HG03575 (cell line): Measurements from ENCODE around the gene UBE2H.

ENCODE experiments used
- ATAC-seq: cut with Tn5 transposase; IDR thresholded peaks from one replicate; pipeline ENCODE4 v1.9.1; 2021; ENCODE audit not compliant: unreplicated experiment, insufficient number of reproducible peaks, low FRiP score; ENCODE audit errors: extremely low read depth

Gene UBE2H

DNA sequence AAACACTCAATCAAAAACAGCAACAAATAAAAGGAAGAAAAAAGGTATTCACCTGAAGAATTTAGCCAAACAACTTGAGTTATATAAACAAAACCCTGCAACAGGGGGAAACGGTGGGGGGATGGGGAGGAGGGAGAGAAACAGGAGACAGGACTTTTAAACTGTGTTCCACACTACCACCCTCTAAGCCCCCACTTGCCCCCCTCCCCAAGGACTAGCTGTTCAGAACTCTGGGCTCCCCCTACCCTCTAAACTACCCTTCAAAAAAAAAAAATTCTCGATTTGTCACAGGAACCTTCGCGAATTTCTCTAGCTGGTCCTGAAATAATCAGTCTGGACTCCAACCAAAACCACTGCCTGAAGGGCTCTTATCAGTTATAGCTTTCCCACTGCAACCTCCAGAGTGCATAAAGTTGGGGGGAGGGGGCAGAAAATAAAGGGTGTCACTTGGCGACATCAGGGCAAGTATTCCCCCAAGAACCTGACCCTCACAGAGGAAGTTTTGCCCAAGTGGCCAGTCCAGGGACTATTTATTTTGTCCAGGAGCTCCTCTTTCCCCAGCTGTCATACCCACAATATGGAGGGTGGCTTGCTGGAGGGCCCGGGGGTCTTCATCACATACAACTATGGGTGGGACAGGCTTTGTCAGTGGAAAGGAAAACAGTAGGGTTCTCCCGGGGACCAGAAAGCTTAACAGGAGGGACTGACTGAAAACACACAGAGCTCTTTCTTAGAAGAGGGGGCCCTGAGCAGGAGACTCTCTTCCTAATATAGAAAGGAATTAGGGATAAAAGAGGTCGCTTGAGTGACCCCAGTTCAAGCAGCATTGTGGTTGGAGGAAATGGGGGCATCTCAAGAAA is 1.3 kb downstream of the UBE2H start:
- no peak for ATAC-seq

- ATAC-seq = no peak
These were observed 1.9 kb downstream of the UBE2H start for GRCh38 chr7:129950933-129951225.

- no peak for ATAC-seq
These were observed 2.4 kb downstream of the UBE2H start for GRCh38 chr7:129950191-129950932.

DNA sequence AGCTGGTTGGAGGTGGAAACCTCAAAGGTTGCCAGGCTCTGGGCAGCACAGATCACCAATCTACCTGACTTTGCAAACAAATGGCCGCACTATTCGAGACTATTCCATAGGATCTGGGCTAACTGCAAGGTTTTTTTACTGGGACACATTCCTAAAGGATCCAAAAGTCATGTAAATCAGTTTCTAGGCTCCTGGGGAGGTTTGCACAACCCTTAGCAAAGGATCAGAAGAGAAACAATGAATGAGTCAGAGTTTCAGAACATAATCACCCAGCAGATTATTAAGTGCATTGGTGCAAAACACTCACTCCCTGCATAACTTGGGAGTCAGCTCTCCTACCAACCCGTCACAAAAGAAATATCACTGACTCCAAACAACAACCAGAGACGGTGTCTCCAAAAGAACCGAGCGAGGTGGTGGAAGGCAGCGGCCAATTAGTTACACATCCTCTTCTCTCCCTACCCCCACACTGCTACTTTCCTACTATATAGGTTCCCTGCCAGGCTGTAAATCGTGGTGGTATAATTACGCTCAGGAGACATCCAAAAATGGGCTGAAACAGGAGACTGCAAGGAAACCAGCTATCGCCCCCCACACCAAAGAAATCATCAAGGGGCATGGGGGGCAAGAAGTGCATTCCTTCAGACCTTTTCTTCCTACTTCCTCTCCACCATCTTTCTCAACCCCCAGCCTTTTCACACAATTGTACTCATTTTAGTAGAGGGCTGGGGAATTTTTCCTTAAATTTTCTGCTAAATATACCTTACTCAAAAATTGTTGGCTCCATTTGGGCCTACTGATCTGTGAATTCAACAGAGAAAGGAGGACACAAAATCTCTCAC is 3.2 kb downstream of the UBE2H start:
- ATAC-seq = no peak

- no peak for ATAC-seq
These were observed 3.9 kb downstream of the UBE2H start for GRCh38 chr7:129948877-129949291.

DNA sequence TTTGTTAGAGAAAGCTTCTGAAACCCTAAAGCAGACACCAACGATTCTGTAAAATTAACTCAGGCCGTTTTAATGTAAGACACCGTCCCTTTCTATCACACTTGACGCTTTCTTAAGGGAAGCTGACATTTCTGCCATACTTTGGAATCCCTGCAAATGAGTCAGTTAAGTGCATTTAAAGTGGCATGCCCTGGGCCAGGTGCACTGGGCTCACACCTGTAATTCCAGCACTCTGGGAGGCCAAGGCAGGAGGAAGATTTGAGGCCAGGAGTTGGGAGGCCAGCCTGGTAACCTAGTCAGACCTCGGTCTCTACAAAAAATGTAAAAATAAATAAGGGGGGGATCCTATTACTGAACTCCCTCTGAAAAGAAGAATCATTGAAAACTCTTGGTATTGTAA is 4.4 kb downstream of the UBE2H start:
- ATAC-seq = no peak

- ATAC-seq = no peak
These were observed 5.1 kb downstream of the UBE2H start for GRCh38 chr7:129947701-129948100.

DNA sequence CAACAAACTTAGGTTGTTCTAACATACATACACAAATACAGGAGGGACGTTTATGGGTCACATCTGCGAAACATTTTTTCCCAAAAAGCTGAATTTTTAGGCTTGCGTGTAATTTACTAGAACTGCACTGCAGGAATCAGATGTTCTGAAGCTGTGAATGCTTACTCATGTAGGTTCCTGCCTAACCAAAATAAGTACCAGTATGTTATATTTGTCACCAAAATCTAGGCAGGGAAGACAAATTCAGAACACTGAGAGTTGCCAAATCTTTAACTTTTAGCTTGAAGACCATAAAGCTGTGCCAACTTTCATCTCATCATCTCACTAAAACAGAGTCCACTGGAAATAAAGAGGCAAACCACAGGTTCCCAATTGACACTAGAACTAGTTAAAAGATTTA is 5.7 kb downstream of the UBE2H start:
- no peak for ATAC-seq

DNA sequence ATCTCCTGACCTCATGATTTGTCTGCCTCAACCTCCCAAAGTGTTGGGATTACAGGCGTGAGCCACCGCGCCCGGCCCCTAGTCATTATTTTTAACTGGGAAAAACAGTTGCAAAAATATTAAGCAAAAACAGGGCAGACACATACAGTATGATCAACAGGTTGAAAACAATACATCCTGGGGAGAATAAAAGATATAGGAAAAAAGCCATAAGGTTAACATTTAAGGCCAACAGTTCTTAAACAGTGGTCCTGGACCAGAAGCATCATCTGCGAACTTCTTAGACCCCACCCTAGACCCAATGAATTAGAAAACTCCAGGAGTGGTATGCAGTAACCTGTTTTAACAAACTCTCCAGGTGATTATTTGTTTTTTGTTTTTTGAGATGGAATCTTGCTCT is 6.5 kb downstream of the UBE2H start:
- ATAC-seq = no peak

DNA sequence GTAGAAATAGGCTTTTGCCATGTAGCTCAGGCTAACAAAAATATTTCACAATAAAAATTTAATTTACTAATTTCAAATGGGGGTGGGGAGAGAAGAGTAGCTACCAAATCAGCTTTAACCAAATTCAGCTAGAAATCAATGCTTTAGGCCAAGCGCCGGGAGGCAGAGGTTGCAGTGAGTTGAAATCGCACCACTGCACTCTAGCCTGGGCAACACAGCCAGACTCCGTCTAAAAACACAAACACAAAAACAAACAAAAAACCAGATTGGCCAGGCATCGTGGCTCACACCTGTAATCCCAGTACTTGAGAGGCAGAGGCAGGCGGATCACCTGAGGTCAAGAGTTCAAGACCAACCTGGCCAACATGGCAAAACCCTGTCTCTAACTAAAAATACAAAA is 9.4 kb downstream of the UBE2H start:
- no peak for ATAC-seq

DNA sequence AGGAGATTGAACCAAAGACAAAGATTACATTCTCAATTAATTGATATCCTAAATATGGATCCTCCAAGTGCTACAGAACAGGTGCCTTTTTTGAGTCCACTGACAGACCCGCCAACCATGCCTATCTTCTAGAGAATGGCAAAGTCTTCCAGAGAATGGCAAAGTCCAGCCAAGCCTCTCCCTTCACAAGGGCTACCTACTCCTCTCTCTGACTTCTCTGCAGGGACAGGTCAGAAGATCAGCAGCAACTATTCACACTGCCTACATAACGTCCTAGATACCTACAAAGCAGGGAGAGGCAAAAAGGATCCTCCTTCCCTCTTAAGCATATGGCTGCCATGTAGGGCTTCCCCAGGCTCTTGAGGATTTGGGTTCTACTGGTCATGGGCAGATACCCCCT is 12.4 kb downstream of the UBE2H start:
- no peak for ATAC-seq

DNA sequence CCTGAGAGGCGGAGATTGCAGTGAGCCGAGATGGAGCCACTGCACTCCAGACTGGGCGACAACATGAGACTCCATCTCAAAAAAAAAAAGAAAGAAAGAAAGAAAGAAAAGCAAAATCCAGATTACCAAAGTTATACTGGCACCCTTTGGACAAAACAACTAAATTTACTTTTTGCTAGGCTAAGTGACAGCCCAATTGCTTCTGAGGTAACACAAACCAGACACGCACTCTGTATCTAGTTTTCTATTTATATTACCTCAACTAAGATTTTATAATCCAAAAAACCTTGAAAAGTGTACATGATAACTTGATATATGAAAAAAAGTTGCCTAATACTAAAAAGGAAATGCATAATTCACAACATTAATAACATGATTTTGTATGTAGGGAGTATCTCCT is 12.9 kb downstream of the UBE2H start:
- ATAC-seq = no peak

DNA sequence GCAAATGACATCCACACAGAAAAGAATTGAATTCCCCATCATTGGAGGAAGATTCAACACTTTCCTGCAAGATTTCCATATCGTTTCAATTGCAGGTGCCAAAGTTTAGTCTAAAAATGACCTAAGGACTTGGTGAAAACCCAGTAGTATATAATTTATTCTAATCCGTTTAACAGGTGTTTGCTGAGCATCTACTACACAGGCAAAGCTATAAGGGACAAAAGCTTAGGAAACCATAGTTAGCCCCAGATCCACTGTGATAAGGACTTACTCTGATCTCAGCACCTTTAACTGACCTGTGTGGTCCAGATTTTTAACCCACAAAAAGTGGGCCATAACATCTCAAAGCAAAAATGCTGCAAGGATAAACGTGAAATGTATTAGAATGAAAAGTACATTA is 19.1 kb downstream of the UBE2H start:
- ATAC-seq = no peak

- ATAC-seq = no peak
These were observed 26.1 kb downstream of the UBE2H start for GRCh38 chr7:129926618-129927017.

GRCh38 chr7:129925416-129926002 is 27.3 kb downstream of the UBE2H start:
- no peak for ATAC-seq

- ATAC-seq = no peak
These were observed 28.2 kb downstream of the UBE2H start for GRCh38 chr7:129924602-129925001.

DNA sequence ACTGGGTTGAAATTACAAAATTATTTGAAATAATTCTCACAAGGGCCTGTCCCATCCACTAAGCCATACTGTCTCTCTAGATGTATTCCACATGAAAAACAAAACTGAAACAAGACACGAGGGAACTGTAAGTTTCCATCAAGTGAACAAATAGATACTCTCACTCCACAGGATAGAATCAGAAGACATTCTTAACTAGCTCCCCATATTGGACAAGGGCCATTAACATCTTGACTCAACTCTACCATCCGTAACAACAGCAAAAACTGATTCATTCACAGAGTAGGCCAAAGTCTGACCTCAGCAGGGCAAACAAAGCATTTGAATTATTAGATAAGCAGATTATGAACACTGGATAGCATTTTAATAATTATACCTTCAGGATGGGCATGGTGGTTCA is 29.1 kb downstream of the UBE2H start:
- ATAC-seq = peak; percentile 62

GRCh38 chr7:129919492-129919891 is 33.3 kb downstream of the UBE2H start:
- no peak for ATAC-seq

GRCh38 chr7:129918922-129919321 is 33.8 kb downstream of the UBE2H start:
- ATAC-seq = no peak
